Activated CD8-positive, alpha-beta memory T cell treated with anti-CD3 and anti-CD28 coated beads for 48 hours (primary cell): Measurements from ENCODE around the gene MTMR4.
"Not testable (repeated sequence)": the region's sequence is repeated elsewhere in the genome, so short reads cannot be mapped to it uniquely, and the experiment has no call there.

ENCODE experiments used
- DNase-seq, 3 experiments: peaks; one replicate each; pipeline ENCODE4 v3.0.0-alpha.2; 2020; ENCODE audit warnings: low read depth in 2 of 3, low spot score in 2 of 3

MTMR4 gene

GRCh38 chr17:58493506-58493905, 20.9 kb downstream of the MTMR4 start:
- no peak for DNase-seq

GRCh38 chr17:58492238-58493121, 22.0 kb downstream of the MTMR4 start:
- no peak for DNase-seq

- DNase-seq: no peak
These were observed 22.9 kb downstream of the MTMR4 start for GRCh38 chr17:58491510-58492045.

GRCh38 chr17:58488428-58488890, 26.0 kb downstream of the MTMR4 start:
- no peak for DNase-seq

- DNase-seq: peak; percentile 39 to 63 (median 56)
These were observed 26.6 kb downstream of the MTMR4 start, which contains the start of gene HSF5 for GRCh38 chr17:58487589-58488427. Gene HSF5 (minus strand): TSS chr17:58488408. CDS start chr17:58488274, 134 bp downstream.

- DNase-seq: no peak
These were observed 29.8 kb downstream of the MTMR4 start for GRCh38 chr17:58484600-58484999.

- not testable (repeated sequence) for DNase-seq
These were observed 32.6 kb downstream of the MTMR4 start for GRCh38 chr17:58481798-58482197.

GRCh38 chr17:58480090-58480489, 34.3 kb downstream of the MTMR4 start:
- DNase-seq: no peak

GRCh38 chr17:58476812-58477211, 37.6 kb downstream of the MTMR4 start:
- DNase-seq: no peak

- no peak for DNase-seq
These were observed 38.5 kb downstream of the MTMR4 start for GRCh38 chr17:58475985-58476384.

GRCh38 chr17:58470356-58470755, 44.1 kb downstream of the MTMR4 start:
- DNase-seq: no peak

- no peak for DNase-seq
These were observed 45.5 kb downstream of the MTMR4 start for GRCh38 chr17:58468944-58469343.

- no peak for DNase-seq
These were observed 58.9 kb downstream of the MTMR4 start for GRCh38 chr17:58455491-58455890.

GRCh38 chr17:58452738-58453137, 61.7 kb downstream of the MTMR4 start:
- DNase-seq: no peak

- DNase-seq: peak; percentile 9 to 27 (median 22)
These were observed 67.1 kb downstream of the MTMR4 start for GRCh38 chr17:58447039-58447975.

- DNase-seq: no peak
These were observed 68.4 kb downstream of the MTMR4 start for GRCh38 chr17:58446086-58446485.
